Ovary (tissue), 3 donors: ENCODE results near the gene PHF14.

Experiments
- CTCF ChIP-seq, 3 donors: fragments of 450-650 bp in 2 of 3; fragments of 200-600 bp in 1 of 3; IDR thresholded peaks; one replicate each; pipeline versions ENCODE4 v1.5.1 to v1.8.0; 2016 to 2022; ENCODE audit warnings: antibody characterized with exemption in 3 of 3, mild to moderate bottlenecking in 1 of 3
- EP300 ChIP-seq: sonication (generic); formaldehyde crosslinking; IDR thresholded peaks from one replicate; pipeline ENCODE4 v1.6.1; 2017; ENCODE audit warnings: antibody characterized with exemption
- donor health status: DM: no; HTN: no; CAD: no.

DNA sequence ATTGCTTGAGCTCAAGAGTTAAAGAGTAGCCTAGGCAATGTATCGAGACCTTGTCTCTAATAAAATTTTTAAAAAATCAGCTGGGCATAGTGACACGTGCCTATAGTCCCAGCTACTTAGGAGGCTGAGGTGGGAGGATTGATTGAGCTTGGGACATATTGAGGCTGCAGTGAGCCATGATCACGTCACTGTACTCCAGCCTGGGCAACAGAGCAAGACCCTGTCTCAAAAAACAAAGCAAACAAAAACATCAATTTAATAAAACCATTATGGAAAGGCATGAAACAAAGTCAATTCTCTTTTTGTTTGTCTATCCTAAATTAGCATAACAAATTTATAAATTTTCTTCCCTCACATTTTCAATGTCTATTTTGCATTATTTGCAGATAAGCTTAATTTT is 108.4 kb downstream of the PHF14 start:
- TF ChIP-seq EP300 (no peak), CTCF (IDR thresholded peaks at IDR 0.05) (no peak)
